SH-SY5Y (cell line): ENCODE data around the gene OASL.

Experiments used
- GATA2 ChIP-seq: IDR thresholded peaks from 2 replicates; pipeline ENCODE4 v1.6.1; 2011; ENCODE audit warnings: mild to moderate bottlenecking, low read depth, low read length
- GATA3 ChIP-seq: IDR thresholded peaks from 2 replicates; pipeline ENCODE4 v1.6.1; 2011; ENCODE audit warnings: low read depth, mild to moderate bottlenecking, low read length, moderate library complexity

Gene OASL

DNA sequence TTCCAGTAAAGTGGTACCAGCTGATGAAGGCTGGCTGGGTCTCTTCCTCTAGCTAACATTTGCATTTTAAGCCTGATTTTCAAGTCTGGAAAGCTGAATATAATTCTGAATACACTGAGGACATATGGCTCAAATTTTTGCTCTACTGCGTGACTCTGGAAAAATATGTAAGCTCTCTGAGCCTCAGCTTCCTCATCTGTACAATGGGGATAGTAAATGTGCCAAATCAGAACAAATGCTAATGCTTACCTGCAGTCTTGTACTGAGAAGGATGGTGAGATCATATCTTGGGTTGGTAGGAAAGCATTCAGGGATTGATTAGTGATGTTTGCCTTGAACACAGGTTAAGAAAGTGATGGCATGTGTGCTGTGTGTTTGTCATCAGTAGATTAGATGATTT lies 46.1 kb downstream of the OASL start:
- no peak for TF ChIP-seq GATA3
- no peak for TF ChIP-seq GATA2

GRCh38 chr12:120991965-120992364 lies 47.1 kb downstream of the OASL start:
- TF ChIP-seq GATA2 (no peak), GATA3 (no peak)

GRCh38 chr12:120990487-120991055 lies 48.5 kb downstream of the OASL start:
- TF ChIP-seq GATA3 (no peak), GATA2 (no peak)

GRCh38 chr12:120989687-120990086 lies 49.4 kb downstream of the OASL start:
- no peak for TF ChIP-seq GATA2

DNA sequence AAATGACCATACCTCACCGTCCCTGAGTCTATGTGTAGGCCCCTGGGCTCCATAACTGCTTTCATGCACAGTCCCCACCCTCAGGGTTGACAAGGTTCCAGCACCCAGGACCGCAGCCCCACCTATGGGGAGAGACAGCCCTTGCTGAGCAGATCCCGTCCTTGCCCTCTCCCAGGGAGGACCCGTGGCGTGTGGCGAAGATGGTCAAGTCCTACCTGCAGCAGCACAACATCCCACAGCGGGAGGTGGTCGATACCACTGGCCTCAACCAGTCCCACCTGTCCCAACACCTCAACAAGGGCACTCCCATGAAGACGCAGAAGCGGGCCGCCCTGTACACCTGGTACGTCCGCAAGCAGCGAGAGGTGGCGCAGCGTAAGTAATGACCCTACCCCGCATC lies 50.4 kb downstream of the OASL start:
- TF ChIP-seq GATA2 (no peak), GATA3 (no peak)

DNA sequence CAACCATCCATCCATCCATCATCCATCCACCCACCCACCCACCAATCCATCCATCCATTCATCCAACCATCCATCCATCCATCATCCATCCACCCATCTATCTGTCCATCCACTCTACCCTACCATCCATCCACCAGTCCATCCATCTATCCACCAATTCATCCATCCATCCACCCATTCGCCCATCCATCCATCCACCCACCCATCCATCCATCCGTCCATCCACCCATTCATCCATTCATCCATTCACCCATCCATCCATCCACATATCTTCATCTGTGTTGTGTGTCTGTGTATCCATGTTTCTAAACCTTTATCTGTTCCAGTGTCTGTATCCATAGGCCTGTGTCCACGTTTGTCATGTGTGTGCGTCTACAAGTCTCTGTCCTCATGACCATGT lies 50.8 kb downstream of the OASL start:
- TF ChIP-seq GATA2, result no peak
- no peak for TF ChIP-seq GATA3

GRCh38 chr12:120984351-120984898 lies 54.6 kb downstream of the OASL start:
- no peak for TF ChIP-seq GATA3
- peak; percentile 68 for TF ChIP-seq GATA2

DNA sequence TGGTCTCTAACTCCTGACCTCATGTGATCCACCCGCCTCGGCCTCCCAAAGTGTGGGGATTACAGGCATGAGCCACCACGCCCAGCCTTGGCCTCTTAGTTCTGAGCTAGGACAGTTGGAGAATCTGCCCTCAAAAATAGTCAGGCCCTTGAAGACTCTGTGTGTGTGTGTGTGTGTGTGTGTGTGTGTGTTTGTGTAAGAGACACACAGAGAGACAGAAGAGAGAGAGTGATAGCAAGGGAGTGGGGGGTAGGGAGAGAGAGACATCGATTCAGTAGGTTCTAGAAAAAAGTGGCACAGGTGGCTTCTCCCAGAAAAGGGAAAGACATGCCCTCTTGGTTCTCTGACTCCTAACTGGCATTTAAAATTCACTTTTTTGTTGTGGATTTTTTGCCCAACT lies 55.3 kb downstream of the OASL start:
- TF ChIP-seq GATA3, result no peak
- no peak for TF ChIP-seq GATA2

- TF ChIP-seq GATA3 (no peak), GATA2 (no peak)
These were observed 56.4 kb downstream of the OASL start for GRCh38 chr12:120982659-120983058.

- TF ChIP-seq GATA3, result no peak
- no peak for TF ChIP-seq GATA2
These were observed 57.6 kb downstream of the OASL start for GRCh38 chr12:120981407-120981941.

- TF ChIP-seq GATA2 (no peak), GATA3 (no peak)
These were observed 58.2 kb downstream of the OASL start for GRCh38 chr12:120980800-120981368.

GRCh38 chr12:120979862-120980696 lies 59.0 kb downstream of the OASL start:
- TF ChIP-seq GATA3 (no peak), GATA2 (no peak)

GRCh38 chr12:120979220-120979861 lies 59.7 kb downstream of the OASL start:
- no peak for TF ChIP-seq GATA3
- TF ChIP-seq GATA2, result no peak
